Measurements from ENCODE around the gene SNX30. TPM values are rescaled to one million over a fixed set of nuclear protein-coding genes. Genes with fewer than 3 reads are reported as not detected.

The SNX30 gene
- total RNA-seq, 1 donor from 2014 or later = 7.9 TPM

DNA sequence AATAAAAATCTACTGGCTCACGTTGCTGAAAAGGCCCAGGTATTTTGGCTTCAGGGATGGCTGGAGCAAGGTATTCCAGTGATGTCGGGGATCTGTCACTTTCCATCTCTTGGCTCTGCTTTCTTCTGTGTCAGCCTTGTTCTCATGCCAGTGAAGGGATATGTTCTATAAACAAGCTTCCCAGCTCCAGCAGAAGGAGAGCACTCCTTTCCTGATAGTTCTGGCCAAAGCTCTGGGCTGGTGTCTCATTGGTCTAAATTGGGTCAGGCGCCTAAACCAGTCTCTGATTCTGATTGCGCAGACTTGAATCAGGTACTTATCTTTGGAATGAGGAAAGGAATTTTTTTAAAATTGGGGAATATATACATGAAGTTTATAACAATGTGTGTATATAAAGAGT is 5.1 kb downstream of the SNX30 start:
- H3K4me1 ChIP-seq = peaks cover 56% of the 10 kb centered on the region
- no peak for DNase-seq (ENCODE audit: extremely low spot score in 2 of 2)

DNA sequence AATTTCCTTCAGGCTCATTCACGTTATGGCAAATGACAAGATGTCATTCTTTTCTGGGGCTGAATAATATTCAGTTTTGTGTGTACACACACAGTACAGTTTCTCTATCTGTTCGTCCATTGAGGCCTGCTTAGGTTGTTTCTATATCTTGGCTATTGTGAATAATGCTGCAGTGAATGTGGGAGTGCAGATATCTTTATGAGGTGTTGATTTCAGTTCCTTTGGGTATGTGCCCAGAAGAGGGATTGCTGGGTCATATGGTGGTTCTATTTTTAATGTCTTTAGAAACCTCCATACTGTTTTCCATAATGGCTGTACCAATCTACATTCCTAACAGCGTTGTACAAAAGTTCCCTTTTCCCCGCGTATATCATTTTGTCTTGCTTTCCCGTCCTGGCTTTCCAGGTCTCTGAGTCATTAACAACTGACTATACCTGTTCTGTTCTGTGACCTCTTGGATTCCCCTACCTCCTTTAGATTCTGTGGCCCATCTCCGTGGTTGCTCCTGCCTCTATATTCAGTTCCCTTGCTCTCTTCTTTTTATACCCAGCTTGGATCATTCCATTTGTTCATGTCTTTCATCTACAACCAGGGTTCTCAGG is 6.8 kb downstream of the SNX30 start:
- no peaks in the 10 kb centered on the region for H3K36me3 ChIP-seq
- no peak overlapping the region for H3K4me3 ChIP-seq
- H3K4me1 ChIP-seq = peaks cover 46% of the 10 kb centered on the region
- H3K27ac ChIP-seq = no peak overlapping the region
- DNase-seq (ENCODE audit: extremely low spot score in 2 of 2) = no peak
- H3K9me3 ChIP-seq = no peaks in the 10 kb centered on the region
- H3K27me3 ChIP-seq = no peaks in the 10 kb centered on the region
- no peak for TF ChIP-seq POLR2A (IDR thresholded peaks at IDR 0.05)
- TF ChIP-seq, protein P1, sequence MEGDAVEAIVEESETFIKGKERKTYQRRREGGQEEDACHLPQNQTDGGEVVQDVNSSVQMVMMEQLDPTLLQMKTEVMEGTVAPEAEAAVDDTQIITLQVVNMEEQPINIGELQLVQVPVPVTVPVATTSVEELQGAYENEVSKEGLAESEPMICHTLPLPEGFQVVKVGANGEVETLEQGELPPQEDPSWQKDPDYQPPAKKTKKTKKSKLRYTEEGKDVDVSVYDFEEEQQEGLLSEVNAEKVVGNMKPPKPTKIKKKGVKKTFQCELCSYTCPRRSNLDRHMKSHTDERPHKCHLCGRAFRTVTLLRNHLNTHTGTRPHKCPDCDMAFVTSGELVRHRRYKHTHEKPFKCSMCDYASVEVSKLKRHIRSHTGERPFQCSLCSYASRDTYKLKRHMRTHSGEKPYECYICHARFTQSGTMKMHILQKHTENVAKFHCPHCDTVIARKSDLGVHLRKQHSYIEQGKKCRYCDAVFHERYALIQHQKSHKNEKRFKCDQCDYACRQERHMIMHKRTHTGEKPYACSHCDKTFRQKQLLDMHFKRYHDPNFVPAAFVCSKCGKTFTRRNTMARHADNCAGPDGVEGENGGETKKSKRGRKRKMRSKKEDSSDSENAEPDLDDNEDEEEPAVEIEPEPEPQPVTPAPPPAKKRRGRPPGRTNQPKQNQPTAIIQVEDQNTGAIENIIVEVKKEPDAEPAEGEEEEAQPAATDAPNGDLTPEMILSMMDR (IDR thresholded peaks at IDR 0.05) = no peak
- intact Hi-C loops (cut with DNase I) = no loop called here

More for the DNA sequence above, 5.1 kb downstream of the SNX30 start:
- Histone ChIP-seq H3K4me3 (no peak overlapping the region), H3K27me3 (no peaks in the 10 kb centered on the region), H3K27ac (peak overlapping the region; percentile 16), H3K36me3 (no peaks in the 10 kb centered on the region), H3K9me3 (no peaks in the 10 kb centered on the region)
- intact Hi-C loops (cut with DNase I) = no loop called here
- TF ChIP-seq, protein P1 (IDR thresholded peaks at IDR 0.05) = no peak
- no peak for TF ChIP-seq POLR2A (IDR thresholded peaks at IDR 0.05)
- no peak for TF ChIP-seq POLR2AphosphoS5 (IDR thresholded peaks at IDR 0.05; ENCODE audit: insufficient read depth in 1 of 2, low read depth in 1 of 2)

DNA sequence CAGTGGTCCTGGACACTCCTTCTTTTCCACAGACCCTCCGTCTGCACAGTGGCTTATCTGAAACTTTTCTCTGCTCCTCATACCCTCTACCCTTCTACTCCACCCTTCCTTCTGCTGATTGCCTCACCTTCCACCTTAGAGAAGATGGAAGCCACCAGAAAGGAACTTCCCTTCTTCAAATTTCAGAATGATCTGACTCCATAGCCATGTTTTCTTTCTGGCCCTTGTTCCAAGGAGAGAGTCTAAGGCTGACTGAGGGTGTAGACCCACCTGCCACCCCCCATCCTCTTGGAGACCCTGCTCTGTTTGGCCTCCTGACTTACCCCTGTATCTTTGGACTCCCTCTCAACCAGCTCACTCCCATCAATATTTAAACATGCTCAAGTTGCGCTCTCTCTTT is 7.4 kb downstream of the SNX30 start:
- peaks cover 41% of the 10 kb centered on the region for H3K4me1 ChIP-seq
- H3K4me3 ChIP-seq = no peak overlapping the region
- no peaks in the 10 kb centered on the region for H3K27me3 ChIP-seq
- H3K36me3 ChIP-seq = no peaks in the 10 kb centered on the region
- DNase-seq (ENCODE audit: extremely low spot score in 2 of 2) = no peak
- TF ChIP-seq POLR2AphosphoS5 (IDR thresholded peaks at IDR 0.05; ENCODE audit: insufficient read depth in 1 of 2, low read depth in 1 of 2) (no peak), POLR2A (IDR thresholded peaks at IDR 0.05) (no peak)
- TF ChIP-seq, protein P1 (IDR thresholded peaks at IDR 0.05) = no peak
- intact Hi-C loops (cut with DNase I) = no loop called here
- no peak overlapping the region for H3K27ac ChIP-seq
- H3K9me3 ChIP-seq = no peaks in the 10 kb centered on the region

DNA sequence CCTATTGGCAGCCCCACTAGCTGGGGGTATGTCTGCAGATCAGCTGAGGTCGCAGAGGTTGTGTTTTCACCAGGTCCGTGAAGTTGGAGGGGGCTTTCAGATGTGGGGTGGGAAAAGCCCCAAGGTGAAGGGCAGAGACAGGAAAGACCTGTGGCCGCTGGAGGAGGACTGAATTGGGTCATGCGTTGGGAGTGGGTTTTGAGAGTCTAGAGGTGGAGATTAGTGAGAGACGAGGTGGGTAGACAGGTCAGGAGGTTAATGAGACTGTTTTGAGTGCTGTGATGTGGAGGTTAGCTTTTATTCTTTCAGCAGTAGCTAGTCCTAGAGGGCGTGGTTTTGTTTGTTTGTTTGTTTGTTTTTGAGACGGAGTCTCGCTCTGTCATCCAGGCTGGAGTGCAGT is 10.3 kb downstream of the SNX30 start:
- intact Hi-C loops (cut with DNase I) = no loop called here
- Histone ChIP-seq H3K27me3 (no peaks in the 10 kb centered on the region), H3K27ac (no peak overlapping the region), H3K36me3 (no peaks in the 10 kb centered on the region), H3K9me3 (no peaks in the 10 kb centered on the region), H3K4me1 (peaks cover 29% of the 10 kb centered on the region), H3K4me3 (no peak overlapping the region)
- TF ChIP-seq POLR2AphosphoS5 (IDR thresholded peaks at IDR 0.05; ENCODE audit: insufficient read depth in 1 of 2, low read depth in 1 of 2) = no peak
- no peak for TF ChIP-seq POLR2A (IDR thresholded peaks at IDR 0.05)
- TF ChIP-seq, protein P1 (IDR thresholded peaks at IDR 0.05) = no peak
- DNase-seq (ENCODE audit: extremely low spot score in 2 of 2) = no peak

DNA sequence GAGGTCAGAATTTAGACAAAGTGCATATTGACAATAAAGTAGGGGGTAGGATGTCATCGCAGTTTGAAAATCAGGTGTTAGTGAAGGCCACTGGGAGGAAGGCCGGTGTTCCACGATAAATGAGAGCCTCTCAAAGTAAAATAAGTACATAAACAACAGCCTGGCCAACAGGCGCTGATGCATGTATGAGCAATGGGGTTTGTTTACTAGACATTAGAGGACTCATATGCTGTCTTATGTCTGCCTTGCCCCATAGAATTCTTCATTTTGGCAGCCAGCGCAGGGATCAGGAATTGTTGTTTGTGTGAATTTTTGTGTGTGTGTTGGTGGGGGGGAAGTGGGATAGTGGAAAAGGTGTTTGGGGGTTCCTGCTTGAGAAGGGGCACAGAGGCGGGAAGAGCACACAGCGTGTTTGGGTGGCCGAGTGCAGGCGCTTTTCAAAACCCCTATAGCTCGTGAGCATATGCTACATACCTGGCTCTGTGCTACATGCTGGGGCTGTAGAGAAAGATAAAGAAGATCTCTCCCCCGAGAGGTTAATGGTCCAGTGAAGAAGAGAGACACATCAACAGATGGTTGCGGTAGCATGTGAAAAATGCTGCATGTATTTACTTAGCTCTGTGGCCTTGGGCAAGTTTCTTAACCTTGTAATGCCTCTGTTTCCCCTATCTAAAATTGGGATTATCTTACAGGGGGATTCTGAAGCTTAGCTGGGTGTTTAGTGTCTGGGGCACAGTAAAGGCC is 11.5 kb downstream of the SNX30 start:
- no peak for DNase-seq (ENCODE audit: extremely low spot score in 2 of 2)

More for the DNA sequence above, 11.5 kb downstream of the SNX30 start:
- peaks cover 21% of the 10 kb centered on the region for H3K4me1 ChIP-seq
- no peak for TF ChIP-seq POLR2A (IDR thresholded peaks at IDR 0.05)
- TF ChIP-seq, protein P1 (IDR thresholded peaks at IDR 0.05) = no peak
- no peak for TF ChIP-seq POLR2AphosphoS5 (IDR thresholded peaks at IDR 0.05; ENCODE audit: insufficient read depth in 1 of 2, low read depth in 1 of 2)
- no peaks in the 10 kb centered on the region for H3K27me3 ChIP-seq
- H3K9me3 ChIP-seq = no peaks in the 10 kb centered on the region
- H3K27ac ChIP-seq = no peak overlapping the region
- no peak overlapping the region for H3K4me3 ChIP-seq
- intact Hi-C loops (cut with DNase I) = no loop called here
- no peaks in the 10 kb centered on the region for H3K36me3 ChIP-seq

Measured in vagina (tissue), 2 donors.